Measurements from ENCODE around the gene EPN2. TPM values are rescaled to one million over a fixed set of nuclear protein-coding genes. Genes with fewer than 3 reads are reported as not detected.
"Not testable (repeated sequence)": the region's sequence is repeated elsewhere in the genome, so short reads cannot be mapped to it uniquely, and the experiment has no call there.

Gene EPN2
- total RNA-seq, result 78.4 TPM
- long read RNA-seq, full-length matches to known transcripts, result 23 of 91 reads
- long read RNA-seq, partial matches to known transcripts, result 24 of 91 reads
- long read RNA-seq, other reads (novel, unspliced or antisense), result 44 of 91 reads

GRCh38 chr17:19237139-19237388 is at the start of gene EPN2:
TSS of gene EPN2 (plus strand) at chr17:19237366. CDS start at chr17:19283120, 45,754 bp downstream.
- intact Hi-C loops (cut with DNase I), result not testable (repeated sequence)
- peak; percentile 80 for DNase-seq (ENCODE audit: low spot score)

- DNase-seq (ENCODE audit: low spot score); intact Hi-C loops (cut with DNase I): not testable (repeated sequence)
These were observed 49.0 kb upstream of the EPN2 start for GRCh38 chr17:19187883-19188869.

GRCh38 chr17:19188870-19189708 is 48.1 kb upstream of the EPN2 start:
- DNase-seq (ENCODE audit: low spot score); intact Hi-C loops (cut with DNase I): not testable (repeated sequence)

GRCh38 chr17:19189781-19190405 is 47.3 kb upstream of the EPN2 start:
- DNase-seq (ENCODE audit: low spot score); intact Hi-C loops (cut with DNase I): not testable (repeated sequence)

GRCh38 chr17:19196382-19197204 is 40.6 kb upstream of the EPN2 start:
- intact Hi-C loops (cut with DNase I), result not testable (repeated sequence)
- peak; percentile 60 for DNase-seq (ENCODE audit: low spot score)

GRCh38 chr17:19202448-19202847 is 34.7 kb upstream of the EPN2 start:
- DNase-seq (ENCODE audit: low spot score); intact Hi-C loops (cut with DNase I): not testable (repeated sequence)

GRCh38 chr17:19203429-19203828 is 33.7 kb upstream of the EPN2 start:
- intact Hi-C loops (cut with DNase I); DNase-seq (ENCODE audit: low spot score): not testable (repeated sequence)

- DNase-seq (ENCODE audit: low spot score); intact Hi-C loops (cut with DNase I): not testable (repeated sequence)
These were observed 21.9 kb upstream of the EPN2 start for GRCh38 chr17:19215074-19215860.

- DNase-seq (ENCODE audit: low spot score); intact Hi-C loops (cut with DNase I): not testable (repeated sequence)
These were observed 20.8 kb upstream of the EPN2 start for GRCh38 chr17:19216148-19216926.

- DNase-seq (ENCODE audit: low spot score); intact Hi-C loops (cut with DNase I): not testable (repeated sequence)
These were observed 18.3 kb upstream of the EPN2 start for GRCh38 chr17:19218914-19219313.

- DNase-seq (ENCODE audit: low spot score); intact Hi-C loops (cut with DNase I): not testable (repeated sequence)
These were observed 17.8 kb upstream of the EPN2 start for GRCh38 chr17:19219384-19219783.

- DNase-seq (ENCODE audit: low spot score); intact Hi-C loops (cut with DNase I): not testable (repeated sequence)
These were observed 17.0 kb upstream of the EPN2 start for GRCh38 chr17:19220195-19220594.

- DNase-seq (ENCODE audit: low spot score); intact Hi-C loops (cut with DNase I): not testable (repeated sequence)
These were observed 10.3 kb upstream of the EPN2 start for GRCh38 chr17:19226610-19227588.

- intact Hi-C loops (cut with DNase I); DNase-seq (ENCODE audit: low spot score): not testable (repeated sequence)
These were observed 2.5 kb upstream of the EPN2 start for GRCh38 chr17:19234676-19235075.

- intact Hi-C loops (cut with DNase I); DNase-seq (ENCODE audit: low spot score): not testable (repeated sequence)
These were observed 621 bp upstream of the EPN2 start for GRCh38 chr17:19236351-19237138.

Measured in cardiac septum (tissue), 1 donor.